DMS79 (cell line): ENCODE data around the gene RSPO3.
"Not testable (repeated sequence)": the region's sequence is repeated elsewhere in the genome, so short reads cannot be mapped to it uniquely, and the experiment has no call there.

Source experiments
- DNase-seq: peaks from one replicate; lab custom pipeline; 2025; lab: John Stamatoyannopoulos, UW

RSPO3 gene

GRCh38 chr6:127118298-127119101 lies at the start of gene RSPO3:
Gene RSPO3, plus strand, starts transcription at chr6:127118671. Its CDS starts 522 bp downstream, at chr6:127119193.
- DNase-seq, result no peak

- no peak for DNase-seq
Observed at GRCh38 chr6:127069659-127070279, 48.7 kb upstream of the RSPO3 start.

GRCh38 chr6:127073222-127073621 lies 45.2 kb upstream of the RSPO3 start:
- no peak for DNase-seq

GRCh38 chr6:127076466-127076865 lies 42.0 kb upstream of the RSPO3 start:
- DNase-seq, result no peak

- DNase-seq, result no peak
Observed at GRCh38 chr6:127077886-127078285, 40.6 kb upstream of the RSPO3 start.

- no peak for DNase-seq
Observed at GRCh38 chr6:127078669-127079068, 39.8 kb upstream of the RSPO3 start.

GRCh38 chr6:127079681-127080080 lies 38.8 kb upstream of the RSPO3 start:
- no peak for DNase-seq

- no peak for DNase-seq
Observed at GRCh38 chr6:127080081-127080480, 38.4 kb upstream of the RSPO3 start.

- no peak for DNase-seq
Observed at GRCh38 chr6:127083231-127083962, 35.1 kb upstream of the RSPO3 start.

- DNase-seq, result no peak
Observed at GRCh38 chr6:127083963-127084310, 34.5 kb upstream of the RSPO3 start.

- DNase-seq, result no peak
Observed at GRCh38 chr6:127085181-127085580, 33.3 kb upstream of the RSPO3 start.

- DNase-seq, result no peak
Observed at GRCh38 chr6:127090051-127090450, 28.4 kb upstream of the RSPO3 start.

- DNase-seq, result no peak
Observed at GRCh38 chr6:127092466-127092865, 26.0 kb upstream of the RSPO3 start.

- DNase-seq, result no peak
Observed at GRCh38 chr6:127094791-127095190, 23.7 kb upstream of the RSPO3 start.

- DNase-seq, result no peak
Observed at GRCh38 chr6:127096167-127096566, 22.3 kb upstream of the RSPO3 start.

- DNase-seq, result not testable (repeated sequence)
Observed at GRCh38 chr6:127097442-127097841, 21.0 kb upstream of the RSPO3 start.

GRCh38 chr6:127100510-127101140 lies 17.8 kb upstream of the RSPO3 start:
- no peak for DNase-seq

- DNase-seq, result no peak
Observed at GRCh38 chr6:127102299-127102698, 16.2 kb upstream of the RSPO3 start.

GRCh38 chr6:127102859-127103258 lies 15.6 kb upstream of the RSPO3 start:
- no peak for DNase-seq

- no peak for DNase-seq
Observed at GRCh38 chr6:127103482-127103881, 15.0 kb upstream of the RSPO3 start.

- DNase-seq, result no peak
Observed at GRCh38 chr6:127107916-127108315, 10.6 kb upstream of the RSPO3 start.

- no peak for DNase-seq
Observed at GRCh38 chr6:127110712-127111111, 7.8 kb upstream of the RSPO3 start.

- DNase-seq, result no peak
Observed at GRCh38 chr6:127111526-127111925, 6.9 kb upstream of the RSPO3 start.
